ENCODE measurements around the gene DEPP1. TPM values are rescaled to one million over a fixed set of nuclear protein-coding genes. Genes with fewer than 3 reads are reported as not detected.

The DEPP1 gene
- total RNA-seq, 1 experiment from 2014 or later, result 3.8 TPM

DNA sequence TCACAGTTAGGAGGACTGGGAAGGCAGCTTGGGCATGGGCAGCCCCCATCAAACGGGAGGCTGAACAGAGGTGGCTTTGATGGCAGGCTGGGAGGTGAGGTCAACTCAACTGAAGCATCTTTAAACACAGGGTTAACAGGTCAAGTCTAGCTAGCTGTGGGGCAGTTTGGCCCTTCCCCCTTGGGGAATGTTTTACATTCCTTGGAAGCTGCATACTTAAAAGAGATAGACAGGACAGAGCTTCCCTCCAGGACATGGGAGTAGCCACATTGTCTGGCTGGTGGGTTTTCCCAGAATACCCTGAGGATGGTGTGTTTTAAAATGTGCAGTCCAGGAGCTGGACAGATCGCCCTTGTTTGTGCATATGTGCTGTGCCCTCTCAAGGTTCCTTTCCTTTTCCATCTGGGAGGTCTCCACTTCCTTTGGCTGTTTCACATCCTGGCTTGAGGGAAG lies 25.8 kb downstream of the DEPP1 start:
- Histone ChIP-seq H2AFZ (ENCODE audit: low read depth, low read length, poor library complexity, severe bottlenecking) (no peak overlapping the region), H3K4me2 (ENCODE audit: low read length) (no peak overlapping the region), H3K79me2 (ENCODE audit: insufficient read depth, low read length) (no peaks in the 10 kb centered on the region), H3K9me3 (ENCODE audit: control insufficient read depth in 1 of 2, insufficient read depth in 1 of 2, low read depth in 1 of 2, low read length in 2 of 2) (no peaks in the 10 kb centered on the region), H3K36me3 (ENCODE audit: control insufficient read depth in 1 of 2, insufficient read depth in 2 of 2, low read length in 2 of 2) (no peaks in the 10 kb centered on the region), H3K27me3 (ENCODE audit: insufficient read depth, low read length) (no peaks in the 10 kb centered on the region), H3K9me2 (ENCODE audit: insufficient read depth) (no peaks in the 10 kb centered on the region), H4K20me1 (ENCODE audit: insufficient read depth) (no peaks in the 10 kb centered on the region), H3K4me1 (ENCODE audit: control insufficient read depth in 1 of 2, insufficient read depth in 2 of 2, low read length in 2 of 2) (no peaks in the 10 kb centered on the region), H3K27ac (ENCODE audit: low read depth, low read length) (no peak overlapping the region), H3K4me3 (replicated peaks in 1 of 2; ENCODE audit: low read depth in 1 of 2, low read length in 2 of 2) (no peak overlapping the region), H3K9ac (ENCODE audit: low read length) (no peak overlapping the region)
- ATAC-seq, result 0 out of 2 replicates have a peak, but pooled peaks have one; percentile 22
- intact Hi-C loops (cut with micrococcal nuclease), result no loop called here
- no peak for TF ChIP-seq ZNF274 (IDR thresholded peaks at IDR 0.05; ENCODE audit: low read depth, low read length)
- no peak for TF ChIP-seq ELF1 (IDR thresholded peaks at IDR 0.05; ENCODE audit: borderline replicate concordance, low read depth)
- TF ChIP-seq, protein P1, sequence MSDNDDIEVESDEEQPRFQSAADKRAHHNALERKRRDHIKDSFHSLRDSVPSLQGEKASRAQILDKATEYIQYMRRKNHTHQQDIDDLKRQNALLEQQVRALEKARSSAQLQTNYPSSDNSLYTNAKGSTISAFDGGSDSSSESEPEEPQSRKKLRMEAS (IDR thresholded peaks at IDR 0.05), result no peak
- no peak for TF ChIP-seq SP1 (IDR thresholded peaks at IDR 0.05; ENCODE audit: low read depth)
- no peak for TF ChIP-seq TCF7L2 (IDR thresholded peaks at IDR 0.05; ENCODE audit: borderline replicate concordance, extremely low read depth, insufficient read depth, insufficient read length)
- TF ChIP-seq CBX3 (IDR thresholded peaks at IDR 0.05; ENCODE audit: low read depth), result no peak
- TF ChIP-seq FOSL1 (IDR thresholded peaks at IDR 0.05; ENCODE audit: low read depth), result no peak
- TF ChIP-seq SRF (IDR thresholded peaks at IDR 0.05; ENCODE audit: low read depth), result no peak
- no peak for TF ChIP-seq RAD21 (IDR thresholded peaks at IDR 0.05; ENCODE audit: low read depth)
- TF ChIP-seq SIN3A (IDR thresholded peaks at IDR 0.05; ENCODE audit: low read depth), result no peak
- TF ChIP-seq, protein P2, sequence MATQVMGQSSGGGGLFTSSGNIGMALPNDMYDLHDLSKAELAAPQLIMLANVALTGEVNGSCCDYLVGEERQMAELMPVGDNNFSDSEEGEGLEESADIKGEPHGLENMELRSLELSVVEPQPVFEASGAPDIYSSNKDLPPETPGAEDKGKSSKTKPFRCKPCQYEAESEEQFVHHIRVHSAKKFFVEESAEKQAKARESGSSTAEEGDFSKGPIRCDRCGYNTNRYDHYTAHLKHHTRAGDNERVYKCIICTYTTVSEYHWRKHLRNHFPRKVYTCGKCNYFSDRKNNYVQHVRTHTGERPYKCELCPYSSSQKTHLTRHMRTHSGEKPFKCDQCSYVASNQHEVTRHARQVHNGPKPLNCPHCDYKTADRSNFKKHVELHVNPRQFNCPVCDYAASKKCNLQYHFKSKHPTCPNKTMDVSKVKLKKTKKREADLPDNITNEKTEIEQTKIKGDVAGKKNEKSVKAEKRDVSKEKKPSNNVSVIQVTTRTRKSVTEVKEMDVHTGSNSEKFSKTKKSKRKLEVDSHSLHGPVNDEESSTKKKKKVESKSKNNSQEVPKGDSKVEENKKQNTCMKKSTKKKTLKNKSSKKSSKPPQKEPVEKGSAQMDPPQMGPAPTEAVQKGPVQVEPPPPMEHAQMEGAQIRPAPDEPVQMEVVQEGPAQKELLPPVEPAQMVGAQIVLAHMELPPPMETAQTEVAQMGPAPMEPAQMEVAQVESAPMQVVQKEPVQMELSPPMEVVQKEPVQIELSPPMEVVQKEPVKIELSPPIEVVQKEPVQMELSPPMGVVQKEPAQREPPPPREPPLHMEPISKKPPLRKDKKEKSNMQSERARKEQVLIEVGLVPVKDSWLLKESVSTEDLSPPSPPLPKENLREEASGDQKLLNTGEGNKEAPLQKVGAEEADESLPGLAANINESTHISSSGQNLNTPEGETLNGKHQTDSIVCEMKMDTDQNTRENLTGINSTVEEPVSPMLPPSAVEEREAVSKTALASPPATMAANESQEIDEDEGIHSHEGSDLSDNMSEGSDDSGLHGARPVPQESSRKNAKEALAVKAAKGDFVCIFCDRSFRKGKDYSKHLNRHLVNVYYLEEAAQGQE (IDR thresholded peaks at IDR 0.05; ENCODE audit: low read depth), result no peak
- no peak for TF ChIP-seq ZFX (IDR thresholded peaks at IDR 0.05)
- TF ChIP-seq CEBPB (IDR thresholded peaks at IDR 0.05; ENCODE audit: low read depth), result no peak
- no peak for TF ChIP-seq JUND (IDR thresholded peaks at IDR 0.05)
- no peak for TF ChIP-seq EZH2 (IDR thresholded peaks at IDR 0.05)
- TF ChIP-seq, protein P3, sequence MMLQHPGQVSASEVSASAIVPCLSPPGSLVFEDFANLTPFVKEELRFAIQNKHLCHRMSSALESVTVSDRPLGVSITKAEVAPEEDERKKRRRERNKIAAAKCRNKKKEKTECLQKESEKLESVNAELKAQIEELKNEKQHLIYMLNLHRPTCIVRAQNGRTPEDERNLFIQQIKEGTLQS (IDR thresholded peaks at IDR 0.05), result no peak
- no peak for TF ChIP-seq POLR2AphosphoS5 (IDR thresholded peaks at IDR 0.05; ENCODE audit: low read depth, low read length)
- TF ChIP-seq POLR2A (IDR thresholded peaks at IDR 0.05; ENCODE audit: borderline replicate concordance, extremely low read depth, insufficient read depth, insufficient read length), result no peak
- no peak for TF ChIP-seq EZH2phosphoT487 (IDR thresholded peaks at IDR 0.05; ENCODE audit: borderline replicate concordance)
- ChIA-PET RAD21 (ENCODE audit: low non-redundant PET in 1 of 2, low total read pairs in 2 of 2, uncharacterized antibody in 2 of 2, unreplicated experiment in 2 of 2) (interaction anchor here in 1 of 2 experiments (0.6 kb wide), 1 partner anchor 23 kb away, joined by 3 read pairs; no protein-coding TSS in a partner anchor), CTCF (no interaction called here), POLR2A (no interaction called here)
- no peak for DNase-seq (ENCODE audit: low read depth, low spot score)
- BruUV-seq (replicated peaks), result no TSS peak
